GM12864 (cell line): ENCODE data around the gene MAP4K5.

Source experiments
- DNase-seq: peaks from one replicate; pipeline ENCODE4 v3.0.0-alpha.2; 2011; ENCODE audit warnings: low read depth
- H3K4me3 ChIP-seq: 2 replicates; pipeline ENCODE4 v1.5.1; 2011; ENCODE audit warnings: mild to moderate bottlenecking, low read depth, low read length, control low read depth
- CTCF ChIP-seq: IDR thresholded peaks from 2 replicates; pipeline ENCODE4 v1.5.1; 2011; ENCODE audit warnings: low read depth, mild to moderate bottlenecking, moderate library complexity, low read length, control low read depth, inconsistent platforms; ENCODE audit errors: missing control alignments

Gene MAP4K5

DNA sequence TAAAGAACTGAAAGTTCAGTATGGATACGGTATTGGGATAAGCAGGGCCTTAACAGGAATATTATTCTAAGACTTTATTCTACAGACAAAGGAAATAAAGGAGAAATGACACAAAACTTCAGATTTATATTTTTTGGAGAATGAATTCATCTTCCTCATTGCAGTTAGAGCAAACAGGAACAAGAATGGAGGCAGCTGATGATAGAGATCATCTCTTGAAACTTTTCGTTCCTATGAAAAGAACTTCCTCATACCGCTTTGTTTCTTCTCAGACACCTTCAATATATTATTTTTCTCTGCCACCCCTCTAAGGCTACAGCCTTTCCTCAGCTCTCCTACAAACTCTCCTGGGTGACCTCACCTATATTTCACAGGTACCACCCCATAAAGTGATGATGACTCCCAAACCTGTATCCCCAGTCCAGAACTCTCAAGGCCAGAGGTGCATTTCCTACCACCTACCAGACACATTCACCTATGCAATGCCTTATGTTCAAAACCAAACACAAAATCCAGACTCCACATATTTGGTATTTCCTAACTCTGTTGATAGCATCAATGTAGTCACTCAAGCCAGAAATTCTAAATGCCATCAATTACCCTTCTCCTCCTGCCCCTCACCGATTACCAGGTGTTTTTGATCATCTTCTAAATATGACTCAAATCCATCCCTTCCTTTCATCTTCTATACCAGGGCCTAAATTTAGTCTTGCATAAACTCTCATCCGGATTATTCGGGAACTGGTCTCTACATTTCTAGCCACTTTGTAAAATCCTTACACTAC, 7.4 kb downstream of the MAP4K5 start:
- no peak overlapping the region for H3K4me3 ChIP-seq
- DNase-seq = no peak
- TF ChIP-seq CTCF = no peak

- no peak for DNase-seq
- no peak for TF ChIP-seq CTCF
- no peak overlapping the region for H3K4me3 ChIP-seq
These were observed 8.3 kb downstream of the MAP4K5 start for GRCh38 chr14:50524060-50524459.

DNA sequence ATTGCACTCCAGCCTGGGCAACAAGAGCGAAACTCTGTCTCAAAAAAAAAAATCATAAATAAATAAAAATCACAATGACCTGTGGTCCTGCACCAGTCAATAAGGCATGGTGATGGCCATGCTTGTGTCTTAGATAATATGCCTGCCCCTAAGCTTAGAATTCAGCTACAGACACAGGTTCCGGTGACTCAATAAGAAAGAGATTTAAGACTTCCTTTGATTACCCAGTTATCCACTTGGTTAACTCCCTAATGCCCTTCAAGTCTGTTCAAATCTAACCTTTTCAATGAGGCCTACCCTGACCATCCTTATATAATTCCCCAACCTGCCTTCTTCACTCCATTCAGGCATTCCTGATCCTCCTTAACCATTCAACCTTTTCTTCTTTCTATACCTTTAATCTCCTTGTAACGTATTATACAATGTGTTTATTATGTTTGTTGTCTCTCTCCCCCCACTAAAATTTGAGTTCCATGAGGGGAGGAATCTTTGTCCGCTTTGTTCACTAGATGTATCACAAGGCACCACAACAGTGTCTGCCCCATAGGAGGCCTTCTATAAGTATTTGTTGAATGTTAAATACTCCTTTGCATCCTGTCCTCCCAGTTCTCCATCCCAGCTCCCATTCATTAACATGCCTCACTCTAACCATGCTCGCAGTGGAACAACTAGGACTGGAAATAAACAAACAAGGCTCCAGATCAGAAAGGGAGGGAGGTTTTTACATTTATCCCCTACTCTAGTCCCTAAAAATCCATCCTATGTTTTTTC, 8.9 kb downstream of the MAP4K5 start:
- no peak for DNase-seq
- TF ChIP-seq CTCF = no peak
- no peak overlapping the region for H3K4me3 ChIP-seq

GRCh38 chr14:50521912-50522341, 10.4 kb downstream of the MAP4K5 start:
- no peak for DNase-seq
- H3K4me3 ChIP-seq = no peak overlapping the region; the same call in 1 of the 2 replicates
- no peak for TF ChIP-seq CTCF

GRCh38 chr14:50520947-50521815, 11.2 kb downstream of the MAP4K5 start:
- no peak for DNase-seq
- no peak for TF ChIP-seq CTCF
- H3K4me3 ChIP-seq = no peak overlapping the region

- DNase-seq = no peak
- TF ChIP-seq CTCF = no peak
- H3K4me3 ChIP-seq = no peak overlapping the region
These were observed 16.3 kb downstream of the MAP4K5 start for GRCh38 chr14:50516091-50516490.
